Activated CD4-positive, alpha-beta T cell treated with anti-CD3 and anti-CD28 coated beads for 4 hours (primary cell): ENCODE data around the gene ADGRD1.

Experiments
- DNase-seq, 2 donors: peaks; one replicate each; pipeline ENCODE4 v3.0.0-alpha.2; 2020

The ADGRD1 gene

GRCh38 chr12:131076791-131077747, 123.4 kb downstream of the ADGRD1 start:
- no peak for DNase-seq

GRCh38 chr12:131077931-131078391, 124.3 kb downstream of the ADGRD1 start:
- DNase-seq, result no peak

GRCh38 chr12:131082290-131083194, 128.8 kb downstream of the ADGRD1 start:
- DNase-seq, result no peak

- no peak for DNase-seq
These were observed 130.8 kb downstream of the ADGRD1 start for GRCh38 chr12:131084341-131085011.

- DNase-seq, result no peak
These were observed 131.6 kb downstream of the ADGRD1 start for GRCh38 chr12:131085125-131085815.

GRCh38 chr12:131085816-131086591, 132.3 kb downstream of the ADGRD1 start:
- no peak for DNase-seq

- DNase-seq, result no peak
These were observed 133.7 kb downstream of the ADGRD1 start for GRCh38 chr12:131087302-131087818.

GRCh38 chr12:131087991-131088700, 134.4 kb downstream of the ADGRD1 start:
- no peak for DNase-seq

- no peak for DNase-seq
These were observed 135.2 kb downstream of the ADGRD1 start for GRCh38 chr12:131088701-131089530.

GRCh38 chr12:131089531-131090273, 136.0 kb downstream of the ADGRD1 start:
- DNase-seq, result no peak

- DNase-seq, result no peak
These were observed 136.8 kb downstream of the ADGRD1 start for GRCh38 chr12:131090274-131091210.

- DNase-seq, result no peak
These were observed 137.8 kb downstream of the ADGRD1 start for GRCh38 chr12:131091413-131091975.

GRCh38 chr12:131091976-131092691, 138.4 kb downstream of the ADGRD1 start:
- no peak for DNase-seq

GRCh38 chr12:131092901-131093603, 139.3 kb downstream of the ADGRD1 start:
- DNase-seq, result no peak

GRCh38 chr12:131093604-131093955, 139.9 kb downstream of the ADGRD1 start:
- no peak for DNase-seq
